Measurements from ENCODE around the gene VRK3.

DNA sequence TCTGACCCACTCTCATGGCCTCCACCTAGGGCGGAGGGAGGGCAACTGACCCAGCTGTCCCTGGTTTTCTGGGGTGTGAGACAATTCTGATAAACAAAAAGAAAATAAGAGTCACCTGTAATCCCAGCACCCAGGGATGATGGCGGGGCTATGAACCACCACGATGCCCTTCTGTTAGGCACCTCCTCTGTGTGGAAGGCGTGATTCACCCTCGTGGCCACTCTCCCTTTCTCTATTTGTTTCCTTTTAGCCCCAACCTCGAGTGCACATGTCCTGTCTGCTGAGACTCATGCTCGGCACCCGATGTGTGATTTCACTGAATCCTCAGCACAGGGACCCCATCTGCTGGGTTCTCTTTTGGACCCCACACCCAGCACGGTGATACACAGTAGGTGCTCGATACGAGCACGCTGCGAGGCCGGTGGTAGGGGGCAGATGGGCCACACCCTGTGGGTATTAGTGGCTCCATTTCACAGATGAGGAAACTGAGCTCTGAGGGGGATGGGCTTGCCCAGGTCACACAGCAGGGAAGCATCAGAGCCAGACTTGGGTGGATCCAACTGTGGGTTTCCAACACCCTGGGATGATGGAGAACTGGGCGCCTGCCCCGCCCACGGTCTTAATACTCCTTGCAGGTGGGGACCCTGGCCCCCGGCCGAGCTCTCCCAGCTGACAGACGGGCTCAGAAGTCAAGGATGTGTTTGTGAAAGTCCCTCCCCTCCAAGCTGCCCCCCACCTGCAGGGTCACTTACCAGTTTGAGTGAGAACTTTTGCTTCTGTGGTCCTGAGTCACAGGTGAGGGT lies 24.9 kb downstream of the VRK3 start:
- TF ChIP-seq POLR2A (IDR thresholded peaks at IDR 0.05; ENCODE audit: low read depth, low read length) (no peak), TAF1 (IDR thresholded peaks at IDR 0.05; ENCODE audit: borderline replicate concordance, low read depth, low read length) (no peak), POLR2AphosphoS5 (IDR thresholded peaks at IDR 0.05; ENCODE audit: low read depth, low read length) (no peak)
